BE2C (cell line): ENCODE results near the gene DRD2.

Experiments
- DNase-seq: peaks from one replicate; pipeline ENCODE4 v3.0.0-alpha.2; 2020
- H3K27me3 ChIP-seq: fragments of 250-450 bp; sonication (Bioruptor Pico); 2 replicates; pipeline ENCODE4 v1.5.1; 2020; ENCODE audit warnings: mild to moderate bottlenecking
- H3K36me3 ChIP-seq: fragments of 250-450 bp; sonication (Bioruptor Pico); 2 replicates; pipeline ENCODE4 v1.5.1; 2020; ENCODE audit warnings: mild to moderate bottlenecking
- H3K4me1 ChIP-seq: fragments of 250-450 bp; sonication (Bioruptor Pico); 2 replicates; pipeline ENCODE4 v1.5.1; 2020
- H3K4me3 ChIP-seq: 2 replicates; pipeline ENCODE4 v1.5.1; 2011; ENCODE audit warnings: low read depth, low read length
- H3K9me3 ChIP-seq: fragments of 250-450 bp; sonication (Bioruptor Pico); 2 replicates; pipeline ENCODE4 v1.5.1; 2020
- CTCF ChIP-seq: IDR thresholded peaks from 2 replicates; pipeline ENCODE4 v1.5.1; 2012; ENCODE audit warnings: mild to moderate bottlenecking, low read depth, low read length

The DRD2 gene

GRCh38 chr11:113476553-113476952 is 1.4 kb upstream of the DRD2 start:
- no peak for DNase-seq
- no peaks in the 10 kb centered on the region for H3K36me3 ChIP-seq
- H3K9me3 ChIP-seq: no peaks in the 10 kb centered on the region
- H3K4me3 ChIP-seq: no peak overlapping the region
- no peaks in the 10 kb centered on the region for H3K27me3 ChIP-seq
- no peak for TF ChIP-seq CTCF
- peaks cover 8% of the 10 kb centered on the region for H3K4me1 ChIP-seq

- peak overlapping the region; percentile 88 for H3K4me3 ChIP-seq
- H3K9me3 ChIP-seq: no peaks in the 10 kb centered on the region
- peak; percentile 67 for DNase-seq
- H3K4me1 ChIP-seq: peaks cover 12% of the 10 kb centered on the region
- no peak for TF ChIP-seq CTCF
- no peaks in the 10 kb centered on the region for H3K36me3 ChIP-seq
- no peaks in the 10 kb centered on the region for H3K27me3 ChIP-seq
Observed at GRCh38 chr11:113474362-113475159, 637 bp downstream of the DRD2 start.

- no peaks in the 10 kb centered on the region for H3K27me3 ChIP-seq
- TF ChIP-seq CTCF: no peak
- DNase-seq: no peak
Observed at GRCh38 chr11:113473983-113474361, 1.2 kb downstream of the DRD2 start.

GRCh38 chr11:113472471-113472870 is 2.7 kb downstream of the DRD2 start:
- TF ChIP-seq CTCF: no peak
- no peaks in the 10 kb centered on the region for H3K36me3 ChIP-seq
- H3K4me1 ChIP-seq: peaks cover 12% of the 10 kb centered on the region
- DNase-seq: no peak
- H3K4me3 ChIP-seq: no peak overlapping the region
- no peaks in the 10 kb centered on the region for H3K9me3 ChIP-seq
- H3K27me3 ChIP-seq: no peaks in the 10 kb centered on the region

More at GRCh38 chr11:113473983-113474361, 1.2 kb downstream of the DRD2 start:
- Histone ChIP-seq H3K4me3 (peak overlapping the region; percentile 88), H3K4me1 (peaks cover 12% of the 10 kb centered on the region), H3K36me3 (no peaks in the 10 kb centered on the region), H3K9me3 (no peaks in the 10 kb centered on the region)

- H3K36me3 ChIP-seq: no peaks in the 10 kb centered on the region
- H3K4me1 ChIP-seq: peaks cover 4% of the 10 kb centered on the region
- no peak; the same call in 1 of the 2 replicates for TF ChIP-seq CTCF
- no peaks in the 10 kb centered on the region for H3K9me3 ChIP-seq
- DNase-seq: peak; percentile 64
- no peak overlapping the region for H3K4me3 ChIP-seq
- H3K27me3 ChIP-seq: no peaks in the 10 kb centered on the region
Observed at GRCh38 chr11:113470233-113470632, 5.0 kb downstream of the DRD2 start.

GRCh38 chr11:113468726-113469345 is 6.4 kb downstream of the DRD2 start:
- Histone ChIP-seq H3K27me3 (no peaks in the 10 kb centered on the region), H3K9me3 (no peaks in the 10 kb centered on the region), H3K36me3 (no peaks in the 10 kb centered on the region), H3K4me1 (peaks cover 4% of the 10 kb centered on the region), H3K4me3 (no peak overlapping the region)
- TF ChIP-seq CTCF: no peak
- DNase-seq: no peak
